Astrocyte (in vitro differentiated cells and primary cell): ENCODE measurements around the gene SPPL3. TPM values are rescaled to one million over a fixed set of nuclear protein-coding genes. Genes with fewer than 3 reads are reported as not detected.

Experiments used
- DNase-seq: peaks from one replicate; pipeline ENCODE4 v3.0.0-alpha.2; 2010; ENCODE audit warnings: low read depth
- FAIRE-seq: peaks from 2 replicates; lab custom pipeline; 2011; peaks lifted over from hg19 to GRCh38; lab: Jason Lieb, UNC
- H2AFZ ChIP-seq: 2 replicates; pipeline ENCODE4 v1.6.0; 2012; ENCODE audit warnings: low read depth, low read length, inconsistent platforms
- H3K27ac ChIP-seq: 2 replicates; pipeline ENCODE4 v1.5.1; 2011; ENCODE audit warnings: low read depth, low read length, inconsistent platforms
- H3K27me3 ChIP-seq: 2 replicates; pipeline ENCODE4 v1.6.0; 2011; ENCODE audit warnings: low read length, inconsistent platforms; ENCODE audit not compliant: insufficient read depth
- H3K36me3 ChIP-seq: 2 replicates; pipeline ENCODE4 v1.5.1; 2011; ENCODE audit warnings: low read length, inconsistent platforms; ENCODE audit not compliant: insufficient read depth
- H3K4me1 ChIP-seq: 2 replicates; pipeline ENCODE4 v1.5.1; 2011; ENCODE audit warnings: low read length, inconsistent platforms; ENCODE audit not compliant: insufficient read depth
- H3K4me2 ChIP-seq: 2 replicates; pipeline ENCODE4 v1.6.0; 2012; ENCODE audit warnings: low read length, inconsistent platforms
- H3K4me3 ChIP-seq: 2 replicates; pipeline ENCODE4 v1.5.1; 2011; ENCODE audit warnings: low read depth, mild to moderate bottlenecking, low read length, inconsistent platforms; ENCODE audit not compliant: insufficient read depth
- H3K79me2 ChIP-seq: 2 replicates; pipeline ENCODE4 v1.6.0; 2012; ENCODE audit warnings: mild to moderate bottlenecking, low read length, inconsistent platforms; ENCODE audit not compliant: insufficient read depth
- H3K9ac ChIP-seq: 2 replicates; pipeline ENCODE4 v1.6.0; 2012; ENCODE audit warnings: mild to moderate bottlenecking, low read length, inconsistent platforms
- H3K9me3 ChIP-seq: 2 replicates; pipeline ENCODE4 v1.5.1; 2012; ENCODE audit warnings: low read depth, mild to moderate bottlenecking, low read length, inconsistent platforms; ENCODE audit not compliant: insufficient read depth
- H4K20me1 ChIP-seq: 2 replicates; pipeline ENCODE4 v1.6.0; 2012; ENCODE audit warnings: low read length, inconsistent platforms; ENCODE audit not compliant: insufficient read depth
- H3K27ac Mint-ChIP-seq: one replicate; pipeline ENCODE4 v1.8.0; 2021; ENCODE audit warnings: mild to moderate bottlenecking, mixed read lengths; ENCODE audit not compliant: unreplicated experiment
- H3K27me3 Mint-ChIP-seq: one replicate; pipeline ENCODE4 v1.8.0; 2021; ENCODE audit warnings: low read depth, mixed read lengths; ENCODE audit not compliant: unreplicated experiment
- H3K36me3 Mint-ChIP-seq: one replicate; pipeline ENCODE4 v1.8.0; 2021; ENCODE audit warnings: low read depth, mixed read lengths; ENCODE audit not compliant: unreplicated experiment
- H3K4me1 Mint-ChIP-seq: one replicate; pipeline ENCODE4 v1.8.0; 2021; ENCODE audit warnings: low read depth, mixed read lengths; ENCODE audit not compliant: unreplicated experiment
- H3K4me3 Mint-ChIP-seq: one replicate; pipeline ENCODE4 v1.8.0; 2021; ENCODE audit warnings: mild to moderate bottlenecking, moderate library complexity, mixed read lengths; ENCODE audit not compliant: unreplicated experiment
- H3K9me3 Mint-ChIP-seq: one replicate; pipeline ENCODE4 v1.8.0; 2021; ENCODE audit warnings: mild to moderate bottlenecking, mixed read lengths; ENCODE audit not compliant: unreplicated experiment
- EZH2 ChIP-seq: IDR thresholded peaks from 2 replicates; pipeline ENCODE4 v1.6.1; 2012; ENCODE audit warnings: mild to moderate bottlenecking, low read length, inconsistent platforms; ENCODE audit not compliant: insufficient read depth
- total RNA-seq: library from RNA; stranded (reverse); gene quantifications from 2 replicates; pipeline ENCODE4 v1.2.1, GENCODE V29; 2021
- TF ChIP-seq, protein P1 (sequence below): IDR thresholded peaks from 2 replicates; pipeline ENCODE4 v1.5.1; 2011; ENCODE audit warnings: low read depth, mild to moderate bottlenecking, inconsistent platforms, low read length, moderate library complexity; ENCODE audit not compliant: insufficient read depth

The SPPL3 gene
- total RNA-seq, 1 donor from 2014 or later: 48.3 TPM

DNA sequence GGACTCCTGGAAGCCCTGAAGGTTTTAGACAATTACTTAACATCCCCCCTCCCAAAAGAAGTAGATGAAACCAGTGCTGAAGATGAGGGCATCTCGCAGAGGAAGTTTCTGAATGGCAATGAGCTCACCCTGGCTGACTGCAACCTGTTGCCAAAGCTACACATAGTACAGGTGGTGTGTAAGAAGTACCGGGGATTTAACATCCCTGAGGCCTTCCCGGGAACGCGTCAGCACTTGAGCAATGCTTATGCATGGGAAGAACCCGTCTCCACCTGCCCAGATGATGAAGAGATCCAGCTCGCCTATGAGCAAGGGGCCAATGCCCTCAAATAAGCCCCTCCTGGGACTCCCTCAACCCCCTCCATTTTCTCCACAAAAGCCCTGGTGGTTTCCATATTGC is 10.6 kb upstream of the SPPL3 start:
- no peaks in the 10 kb centered on the region for H3K27me3 ChIP-seq
- no peaks in the 10 kb centered on the region for H3K4me1 ChIP-seq
- no peak overlapping the region for H3K27ac ChIP-seq
- Mint-ChIP-seq H3K9me3 (peaks cover 7% of the 10 kb centered on the region), H3K4me3 (no peak overlapping the region), H3K36me3 (peaks cover 2% of the 10 kb centered on the region), H3K27me3 (no peaks in the 10 kb centered on the region), H3K27ac (no peak overlapping the region), H3K4me1 (no peaks in the 10 kb centered on the region)
- H3K4me3 ChIP-seq: no peak overlapping the region
- no peaks in the 10 kb centered on the region for H3K9me3 ChIP-seq
- no peak overlapping the region for H3K9ac ChIP-seq
- no peaks in the 10 kb centered on the region for H4K20me1 ChIP-seq
- no peak for FAIRE-seq
- H3K36me3 ChIP-seq: no peaks in the 10 kb centered on the region
- DNase-seq: no peak
- TF ChIP-seq, protein P1, sequence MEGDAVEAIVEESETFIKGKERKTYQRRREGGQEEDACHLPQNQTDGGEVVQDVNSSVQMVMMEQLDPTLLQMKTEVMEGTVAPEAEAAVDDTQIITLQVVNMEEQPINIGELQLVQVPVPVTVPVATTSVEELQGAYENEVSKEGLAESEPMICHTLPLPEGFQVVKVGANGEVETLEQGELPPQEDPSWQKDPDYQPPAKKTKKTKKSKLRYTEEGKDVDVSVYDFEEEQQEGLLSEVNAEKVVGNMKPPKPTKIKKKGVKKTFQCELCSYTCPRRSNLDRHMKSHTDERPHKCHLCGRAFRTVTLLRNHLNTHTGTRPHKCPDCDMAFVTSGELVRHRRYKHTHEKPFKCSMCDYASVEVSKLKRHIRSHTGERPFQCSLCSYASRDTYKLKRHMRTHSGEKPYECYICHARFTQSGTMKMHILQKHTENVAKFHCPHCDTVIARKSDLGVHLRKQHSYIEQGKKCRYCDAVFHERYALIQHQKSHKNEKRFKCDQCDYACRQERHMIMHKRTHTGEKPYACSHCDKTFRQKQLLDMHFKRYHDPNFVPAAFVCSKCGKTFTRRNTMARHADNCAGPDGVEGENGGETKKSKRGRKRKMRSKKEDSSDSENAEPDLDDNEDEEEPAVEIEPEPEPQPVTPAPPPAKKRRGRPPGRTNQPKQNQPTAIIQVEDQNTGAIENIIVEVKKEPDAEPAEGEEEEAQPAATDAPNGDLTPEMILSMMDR: no peak
- TF ChIP-seq EZH2: no peak
- H3K79me2 ChIP-seq: no peaks in the 10 kb centered on the region
- no peak overlapping the region for H3K4me2 ChIP-seq
- H2AFZ ChIP-seq: no peak overlapping the region

DNA sequence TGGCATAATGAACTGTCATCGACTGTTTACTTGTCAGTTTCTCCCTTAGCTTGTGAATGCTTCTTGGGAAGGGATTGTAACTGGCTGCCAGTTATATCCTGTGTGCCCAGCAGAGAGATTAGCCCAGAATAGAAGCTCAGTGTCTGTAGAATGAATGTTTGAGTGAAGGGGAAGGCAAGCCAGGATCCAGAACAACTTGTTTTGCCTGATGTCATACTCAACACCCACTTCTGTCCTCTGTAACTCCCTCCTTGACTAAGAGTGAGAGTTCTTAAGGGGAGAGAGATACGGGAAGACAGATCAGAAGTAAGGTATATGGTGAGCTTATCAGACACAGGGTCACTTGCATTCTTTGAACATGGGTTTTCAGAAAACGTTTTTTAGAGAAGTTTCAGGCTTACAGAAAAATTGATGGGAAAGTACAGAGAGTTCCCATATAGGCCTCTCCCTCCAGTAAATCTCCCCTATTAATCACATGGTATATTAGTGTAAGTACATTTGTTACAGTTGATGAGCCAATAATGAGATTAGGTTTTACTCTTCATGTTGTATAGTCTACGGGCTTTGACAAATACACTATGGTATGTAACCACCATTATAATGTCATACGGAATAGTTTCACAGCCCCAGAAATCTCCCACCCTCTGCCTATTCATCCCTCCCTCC is 5.6 kb upstream of the SPPL3 start:
- no peak for DNase-seq
- Histone ChIP-seq H3K4me3 (no peak overlapping the region), H2AFZ (no peak overlapping the region), H3K79me2 (no peaks in the 10 kb centered on the region), H3K9me3 (no peaks in the 10 kb centered on the region), H3K27me3 (no peaks in the 10 kb centered on the region), H3K4me2 (no peak overlapping the region), H3K36me3 (no peaks in the 10 kb centered on the region), H3K9ac (no peak overlapping the region), H4K20me1 (no peaks in the 10 kb centered on the region), H3K4me1 (peaks cover 7% of the 10 kb centered on the region), H3K27ac (no peak overlapping the region)
- H3K36me3 Mint-ChIP-seq: no peaks in the 10 kb centered on the region
- no peak overlapping the region for H3K27ac Mint-ChIP-seq
- no peak overlapping the region for H3K4me3 Mint-ChIP-seq
- TF ChIP-seq, protein P1: no peak
- TF ChIP-seq EZH2: no peak
- H3K27me3 Mint-ChIP-seq: no peaks in the 10 kb centered on the region
- FAIRE-seq: no peak
- no peaks in the 10 kb centered on the region for H3K9me3 Mint-ChIP-seq
- peaks cover 4% of the 10 kb centered on the region for H3K4me1 Mint-ChIP-seq

- H3K4me2 ChIP-seq: no peak overlapping the region
- H3K79me2 ChIP-seq: peaks cover 28% of the 10 kb centered on the region
- peaks cover 14% of the 10 kb centered on the region for H3K4me1 ChIP-seq
- no peaks in the 10 kb centered on the region for H3K9me3 Mint-ChIP-seq
- H3K27ac ChIP-seq: no peak overlapping the region
- H3K27me3 ChIP-seq: no peaks in the 10 kb centered on the region
- H3K36me3 ChIP-seq: no peaks in the 10 kb centered on the region
- H3K4me3 Mint-ChIP-seq: no peak overlapping the region
- peaks cover 19% of the 10 kb centered on the region for H3K4me1 Mint-ChIP-seq
- FAIRE-seq: no peak
- no peaks in the 10 kb centered on the region for H3K9me3 ChIP-seq
- H4K20me1 ChIP-seq: peaks cover 18% of the 10 kb centered on the region
- no peak overlapping the region for H3K4me3 ChIP-seq
- DNase-seq: no peak
- TF ChIP-seq, protein P1: no peak
- TF ChIP-seq EZH2: no peak
- H3K27me3 Mint-ChIP-seq: no peaks in the 10 kb centered on the region
- no peak overlapping the region for H3K9ac ChIP-seq
- no peaks in the 10 kb centered on the region for H3K36me3 Mint-ChIP-seq
- H2AFZ ChIP-seq: no peak overlapping the region
- H3K27ac Mint-ChIP-seq: no peak overlapping the region
Measured at GRCh38 chr12:120905856-120906384, 1.8 kb upstream of the SPPL3 start.
